GM18505 (cell line): ENCODE data around the gene MAMSTR.

ENCODE experiments used
- ATAC-seq: cut with Tn5 transposase; IDR thresholded peaks from one replicate; pipeline ENCODE4 v1.9.1; 2021; ENCODE audit not compliant: unreplicated experiment
- POLR2A ChIP-seq: IDR thresholded peaks from 4 replicates; pipeline ENCODE4 v1.6.1; 2011; ENCODE audit warnings: borderline replicate concordance; ENCODE audit not compliant: insufficient read depth, insufficient read length; ENCODE audit errors: extremely low read depth

MAMSTR gene

GRCh38 chr19:48663667-48664066 lies 55.9 kb downstream of the MAMSTR start:
- no peak for TF ChIP-seq POLR2A
- ATAC-seq, result no peak
